ENCODE measurements around the gene MCM7. TPM values are rescaled to one million over a fixed set of nuclear protein-coding genes. Genes with fewer than 3 reads are reported as not detected.

Gene MCM7
- total and polyA plus RNA-seq, 2 of the 13 experiments (the other 11 are each of a cell fraction or from before 2014, with no cell fraction given) = 84.5 to 214 TPM

DNA sequence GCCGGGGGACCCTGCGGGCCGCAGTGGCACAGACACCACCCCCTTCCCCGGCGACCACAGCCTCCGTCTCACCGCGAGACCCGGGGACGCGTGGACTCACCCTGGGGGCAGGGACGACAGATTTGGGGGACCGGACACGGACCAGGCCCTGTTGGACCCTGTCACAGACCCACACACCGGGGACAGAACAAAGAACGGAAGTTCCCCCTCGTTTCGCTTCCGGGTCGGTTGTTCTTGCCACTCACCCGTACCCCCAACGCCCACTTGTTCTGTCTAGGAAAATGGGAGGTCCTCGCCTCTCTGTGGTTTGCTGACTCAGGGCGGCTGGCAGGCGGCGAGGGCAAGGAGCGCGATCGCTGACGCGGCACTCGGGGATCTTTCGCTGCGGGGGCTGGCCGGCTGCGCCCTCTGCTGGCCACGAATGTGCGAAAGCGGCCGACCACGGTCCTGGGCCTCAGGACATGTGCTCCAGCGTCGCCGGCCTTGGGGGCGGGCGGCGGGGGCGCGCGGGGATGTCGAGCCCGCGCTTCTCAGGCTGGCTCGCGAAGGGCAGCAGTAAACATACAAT lies 19.6 kb downstream of the MCM7 start, which contains the start of gene ZNF3 (continued):
- TF ChIP-seq, protein P1, sequence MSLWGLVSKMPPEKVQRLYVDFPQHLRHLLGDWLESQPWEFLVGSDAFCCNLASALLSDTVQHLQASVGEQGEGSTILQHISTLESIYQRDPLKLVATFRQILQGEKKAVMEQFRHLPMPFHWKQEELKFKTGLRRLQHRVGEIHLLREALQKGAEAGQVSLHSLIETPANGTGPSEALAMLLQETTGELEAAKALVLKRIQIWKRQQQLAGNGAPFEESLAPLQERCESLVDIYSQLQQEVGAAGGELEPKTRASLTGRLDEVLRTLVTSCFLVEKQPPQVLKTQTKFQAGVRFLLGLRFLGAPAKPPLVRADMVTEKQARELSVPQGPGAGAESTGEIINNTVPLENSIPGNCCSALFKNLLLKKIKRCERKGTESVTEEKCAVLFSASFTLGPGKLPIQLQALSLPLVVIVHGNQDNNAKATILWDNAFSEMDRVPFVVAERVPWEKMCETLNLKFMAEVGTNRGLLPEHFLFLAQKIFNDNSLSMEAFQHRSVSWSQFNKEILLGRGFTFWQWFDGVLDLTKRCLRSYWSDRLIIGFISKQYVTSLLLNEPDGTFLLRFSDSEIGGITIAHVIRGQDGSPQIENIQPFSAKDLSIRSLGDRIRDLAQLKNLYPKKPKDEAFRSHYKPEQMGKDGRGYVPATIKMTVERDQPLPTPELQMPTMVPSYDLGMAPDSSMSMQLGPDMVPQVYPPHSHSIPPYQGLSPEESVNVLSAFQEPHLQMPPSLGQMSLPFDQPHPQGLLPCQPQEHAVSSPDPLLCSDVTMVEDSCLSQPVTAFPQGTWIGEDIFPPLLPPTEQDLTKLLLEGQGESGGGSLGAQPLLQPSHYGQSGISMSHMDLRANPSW (CRISPR knock-in tag; IDR thresholded peaks at IDR 0.05; ENCODE audit: borderline replicate concordance) = no peak
- TF ChIP-seq, protein P2, sequence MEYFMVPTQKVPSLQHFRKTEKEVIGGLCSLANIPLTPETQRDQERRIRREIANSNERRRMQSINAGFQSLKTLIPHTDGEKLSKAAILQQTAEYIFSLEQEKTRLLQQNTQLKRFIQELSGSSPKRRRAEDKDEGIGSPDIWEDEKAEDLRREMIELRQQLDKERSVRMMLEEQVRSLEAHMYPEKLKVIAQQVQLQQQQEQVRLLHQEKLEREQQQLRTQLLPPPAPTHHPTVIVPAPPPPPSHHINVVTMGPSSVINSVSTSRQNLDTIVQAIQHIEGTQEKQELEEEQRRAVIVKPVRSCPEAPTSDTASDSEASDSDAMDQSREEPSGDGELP (IDR thresholded peaks at IDR 0.05; ENCODE audit: borderline replicate concordance, low read depth) = peak; percentile 69; the same call in 1 of the 2 replicates
- 0 out of 2 replicates have a peak, but pooled peaks have one; percentile 1 for TF ChIP-seq SRF (IDR thresholded peaks at IDR 0.05; ENCODE audit: low read depth, low read length)
- TF ChIP-seq ARNT2 (CRISPR knock-in tag; IDR thresholded peaks at IDR 0.05; ENCODE audit: low read depth) = peak; percentile 86
- no peak for TF ChIP-seq ATM (IDR thresholded peaks at IDR 0.05; ENCODE audit: borderline replicate concordance)
- peak; percentile 93 for TF ChIP-seq MIER3 (CRISPR knock-in tag; IDR thresholded peaks at IDR 0.05; ENCODE audit: borderline replicate concordance)
- peak; percentile 96 for TF ChIP-seq ZFX (CRISPR knock-in tag; IDR thresholded peaks at IDR 0.05; ENCODE audit: low read depth)
- peak; percentile 53; the same call in 1 of the 2 replicates for TF ChIP-seq ZNF768 (CRISPR knock-in tag; IDR thresholded peaks at IDR 0.05)
- TF ChIP-seq, protein P3, sequence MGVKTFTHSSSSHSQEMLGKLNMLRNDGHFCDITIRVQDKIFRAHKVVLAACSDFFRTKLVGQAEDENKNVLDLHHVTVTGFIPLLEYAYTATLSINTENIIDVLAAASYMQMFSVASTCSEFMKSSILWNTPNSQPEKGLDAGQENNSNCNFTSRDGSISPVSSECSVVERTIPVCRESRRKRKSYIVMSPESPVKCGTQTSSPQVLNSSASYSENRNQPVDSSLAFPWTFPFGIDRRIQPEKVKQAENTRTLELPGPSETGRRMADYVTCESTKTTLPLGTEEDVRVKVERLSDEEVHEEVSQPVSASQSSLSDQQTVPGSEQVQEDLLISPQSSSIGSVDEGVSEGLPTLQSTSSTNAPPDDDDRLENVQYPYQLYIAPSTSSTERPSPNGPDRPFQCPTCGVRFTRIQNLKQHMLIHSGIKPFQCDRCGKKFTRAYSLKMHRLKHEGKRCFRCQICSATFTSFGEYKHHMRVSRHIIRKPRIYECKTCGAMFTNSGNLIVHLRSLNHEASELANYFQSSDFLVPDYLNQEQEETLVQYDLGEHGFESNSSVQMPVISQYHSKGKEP (CRISPR knock-in tag; IDR thresholded peaks at IDR 0.05) = peak; percentile 39; the same call in 1 of the 2 replicates
- TF ChIP-seq, protein P4, sequence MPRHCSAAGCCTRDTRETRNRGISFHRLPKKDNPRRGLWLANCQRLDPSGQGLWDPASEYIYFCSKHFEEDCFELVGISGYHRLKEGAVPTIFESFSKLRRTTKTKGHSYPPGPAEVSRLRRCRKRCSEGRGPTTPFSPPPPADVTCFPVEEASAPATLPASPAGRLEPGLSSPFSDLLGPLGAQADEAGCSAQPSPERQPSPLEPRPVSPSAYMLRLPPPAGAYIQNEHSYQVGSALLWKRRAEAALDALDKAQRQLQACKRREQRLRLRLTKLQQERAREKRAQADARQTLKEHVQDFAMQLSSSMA (CRISPR knock-in tag; IDR thresholded peaks at IDR 0.05) = peak; percentile 96
- TF ChIP-seq ZNF776 (CRISPR knock-in tag; IDR thresholded peaks at IDR 0.05) = peak; percentile 88
- TF ChIP-seq, protein P5, sequence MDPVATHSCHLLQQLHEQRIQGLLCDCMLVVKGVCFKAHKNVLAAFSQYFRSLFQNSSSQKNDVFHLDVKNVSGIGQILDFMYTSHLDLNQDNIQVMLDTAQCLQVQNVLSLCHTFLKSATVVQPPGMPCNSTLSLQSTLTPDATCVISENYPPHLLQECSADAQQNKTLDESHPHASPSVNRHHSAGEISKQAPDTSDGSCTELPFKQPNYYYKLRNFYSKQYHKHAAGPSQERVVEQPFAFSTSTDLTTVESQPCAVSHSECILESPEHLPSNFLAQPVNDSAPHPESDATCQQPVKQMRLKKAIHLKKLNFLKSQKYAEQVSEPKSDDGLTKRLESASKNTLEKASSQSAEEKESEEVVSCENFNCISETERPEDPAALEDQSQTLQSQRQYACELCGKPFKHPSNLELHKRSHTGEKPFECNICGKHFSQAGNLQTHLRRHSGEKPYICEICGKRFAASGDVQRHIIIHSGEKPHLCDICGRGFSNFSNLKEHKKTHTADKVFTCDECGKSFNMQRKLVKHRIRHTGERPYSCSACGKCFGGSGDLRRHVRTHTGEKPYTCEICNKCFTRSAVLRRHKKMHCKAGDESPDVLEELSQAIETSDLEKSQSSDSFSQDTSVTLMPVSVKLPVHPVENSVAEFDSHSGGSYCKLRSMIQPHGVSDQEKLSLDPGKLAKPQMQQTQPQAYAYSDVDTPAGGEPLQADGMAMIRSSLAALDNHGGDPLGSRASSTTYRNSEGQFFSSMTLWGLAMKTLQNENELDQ (CRISPR knock-in tag; IDR thresholded peaks at IDR 0.05; ENCODE audit: borderline replicate concordance) = no peak; the same call in 1 of the 2 replicates
- TF ChIP-seq, protein P6, sequence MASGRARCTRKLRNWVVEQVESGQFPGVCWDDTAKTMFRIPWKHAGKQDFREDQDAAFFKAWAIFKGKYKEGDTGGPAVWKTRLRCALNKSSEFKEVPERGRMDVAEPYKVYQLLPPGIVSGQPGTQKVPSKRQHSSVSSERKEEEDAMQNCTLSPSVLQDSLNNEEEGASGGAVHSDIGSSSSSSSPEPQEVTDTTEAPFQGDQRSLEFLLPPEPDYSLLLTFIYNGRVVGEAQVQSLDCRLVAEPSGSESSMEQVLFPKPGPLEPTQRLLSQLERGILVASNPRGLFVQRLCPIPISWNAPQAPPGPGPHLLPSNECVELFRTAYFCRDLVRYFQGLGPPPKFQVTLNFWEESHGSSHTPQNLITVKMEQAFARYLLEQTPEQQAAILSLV (CRISPR knock-in tag; IDR thresholded peaks at IDR 0.05; ENCODE audit: borderline replicate concordance) = peak; percentile 86
- TF ChIP-seq, protein P7, sequence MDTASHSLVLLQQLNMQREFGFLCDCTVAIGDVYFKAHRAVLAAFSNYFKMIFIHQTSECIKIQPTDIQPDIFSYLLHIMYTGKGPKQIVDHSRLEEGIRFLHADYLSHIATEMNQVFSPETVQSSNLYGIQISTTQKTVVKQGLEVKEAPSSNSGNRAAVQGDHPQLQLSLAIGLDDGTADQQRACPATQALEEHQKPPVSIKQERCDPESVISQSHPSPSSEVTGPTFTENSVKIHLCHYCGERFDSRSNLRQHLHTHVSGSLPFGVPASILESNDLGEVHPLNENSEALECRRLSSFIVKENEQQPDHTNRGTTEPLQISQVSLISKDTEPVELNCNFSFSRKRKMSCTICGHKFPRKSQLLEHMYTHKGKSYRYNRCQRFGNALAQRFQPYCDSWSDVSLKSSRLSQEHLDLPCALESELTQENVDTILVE (CRISPR knock-in tag; IDR thresholded peaks at IDR 0.05) = peak; percentile 97
- peak; percentile 89 for TF ChIP-seq ZNF138 (CRISPR knock-in tag; IDR thresholded peaks at IDR 0.05; ENCODE audit: low read depth)
- TF ChIP-seq CREM (IDR thresholded peaks at IDR 0.05) = peak; percentile 76
- TF ChIP-seq CREM (CRISPR knock-in tag; IDR thresholded peaks at IDR 0.05) = no peak
- TF ChIP-seq NKX3-1 (CRISPR knock-in tag; IDR thresholded peaks at IDR 0.05) = peak; percentile 46; the same call in 1 of the 2 replicates
- TF ChIP-seq MTF1 (CRISPR knock-in tag; IDR thresholded peaks at IDR 0.05) = no peak

Data from HepG2 (cell line).